OCI-LY3 (cell line): ENCODE measurements around the gene DCC.

Source experiments
- EZH2phosphoT487 ChIP-seq: fragments of 200-600 bp; shearing (Covaris generic); IDR thresholded peaks from 2 replicates; pipeline ENCODE4 v1.6.1; 2018; ENCODE audit warnings: antibody characterized with exemption, mixed run types, low read depth
- TF ChIP-seq, protein P1 (sequence below): fragments of 200-600, 300-600 bp; sonication (generic); IDR thresholded peaks from 2 replicates; pipeline ENCODE4 v1.5.1; 2014; ENCODE audit warnings: antibody characterized with exemption, low read length, low read depth

DNA sequence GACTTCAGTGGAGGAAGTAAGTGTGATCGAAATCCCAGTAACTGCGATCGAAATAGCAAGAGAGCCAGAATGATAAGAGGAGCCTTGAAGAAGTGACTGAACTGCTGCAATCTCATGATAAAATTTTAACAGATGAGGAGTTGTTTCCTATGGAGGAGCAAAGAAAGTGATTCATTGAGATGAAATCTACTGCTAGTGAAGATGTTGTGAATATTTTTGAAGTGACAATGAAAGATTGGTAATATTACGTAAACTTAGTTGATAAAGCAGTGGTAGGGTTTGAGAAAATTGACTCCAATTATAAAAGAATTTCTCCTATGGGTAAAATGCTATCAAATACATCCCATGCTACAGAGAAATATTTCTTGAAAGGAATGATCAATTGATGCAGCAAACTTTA, 1103.8 kb downstream of the DCC start:
- TF ChIP-seq, protein P1, sequence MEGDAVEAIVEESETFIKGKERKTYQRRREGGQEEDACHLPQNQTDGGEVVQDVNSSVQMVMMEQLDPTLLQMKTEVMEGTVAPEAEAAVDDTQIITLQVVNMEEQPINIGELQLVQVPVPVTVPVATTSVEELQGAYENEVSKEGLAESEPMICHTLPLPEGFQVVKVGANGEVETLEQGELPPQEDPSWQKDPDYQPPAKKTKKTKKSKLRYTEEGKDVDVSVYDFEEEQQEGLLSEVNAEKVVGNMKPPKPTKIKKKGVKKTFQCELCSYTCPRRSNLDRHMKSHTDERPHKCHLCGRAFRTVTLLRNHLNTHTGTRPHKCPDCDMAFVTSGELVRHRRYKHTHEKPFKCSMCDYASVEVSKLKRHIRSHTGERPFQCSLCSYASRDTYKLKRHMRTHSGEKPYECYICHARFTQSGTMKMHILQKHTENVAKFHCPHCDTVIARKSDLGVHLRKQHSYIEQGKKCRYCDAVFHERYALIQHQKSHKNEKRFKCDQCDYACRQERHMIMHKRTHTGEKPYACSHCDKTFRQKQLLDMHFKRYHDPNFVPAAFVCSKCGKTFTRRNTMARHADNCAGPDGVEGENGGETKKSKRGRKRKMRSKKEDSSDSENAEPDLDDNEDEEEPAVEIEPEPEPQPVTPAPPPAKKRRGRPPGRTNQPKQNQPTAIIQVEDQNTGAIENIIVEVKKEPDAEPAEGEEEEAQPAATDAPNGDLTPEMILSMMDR = no peak
- no peak for TF ChIP-seq EZH2phosphoT487
